ENCODE results near the gene ITGAV. TPM values are rescaled to one million over a fixed set of nuclear protein-coding genes. Genes with fewer than 3 reads are reported as not detected.

The ITGAV gene
- total and polyA plus RNA-seq, 4 donors = 6.6 to 31.3 (median 12.0) TPM

DNA sequence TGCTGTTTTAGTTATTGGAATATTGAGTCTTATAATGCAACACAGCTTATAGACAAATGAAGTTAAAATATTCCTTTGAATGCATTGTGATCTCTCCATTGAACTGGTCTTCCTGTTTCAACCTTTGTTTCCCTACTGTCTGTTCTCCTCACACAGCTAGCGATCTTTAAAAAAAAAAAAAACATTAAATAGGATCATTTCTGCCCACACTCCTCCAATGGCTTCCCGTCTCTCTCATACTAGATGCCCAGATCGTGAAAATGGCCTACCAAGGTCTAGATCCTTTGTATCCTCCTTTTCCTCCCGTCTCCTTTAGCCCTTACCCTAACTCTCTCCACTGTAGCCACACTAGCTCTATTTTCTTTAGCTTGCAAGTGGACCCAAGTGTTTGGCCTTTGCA is 106.4 kb downstream of the ITGAV start (continued):
- TF ChIP-seq MAX (IDR thresholded peaks at IDR 0.05) = no peak

GRCh38 chr2:186696804-186697203 is 106.9 kb downstream of the ITGAV start:
- H3K9me3 ChIP-seq (ENCODE audit: control insufficient read depth in 4 of 4, low read length in 3 of 4) = no peaks in the 10 kb centered on the region
- H3K9ac ChIP-seq (ENCODE audit: low read depth in 1 of 2, low read length in 2 of 2) = no peak overlapping the region
- no peak overlapping the region for H3K4me3 ChIP-seq (ENCODE audit: low read depth in 1 of 3, low read length in 3 of 3)
- H3K27me3 ChIP-seq (ENCODE audit: control insufficient read depth in 4 of 4, insufficient read depth in 4 of 4, low read length in 3 of 4) = peaks cover 0 to 4% (median 3%) of the 10 kb centered on the region in 4 donors
- H3K27ac ChIP-seq (ENCODE audit: low read depth in 1 of 2, low read length in 2 of 2) = no peak overlapping the region
- WGBS = 43% methylated on average over 4 of the region's 4 CpGs
- H3K36me3 ChIP-seq (ENCODE audit: control insufficient read depth in 4 of 4, insufficient read depth in 3 of 4, low read depth in 1 of 4, low read length in 3 of 4) = no peaks in the 10 kb centered on the region
- no peak for DNase-seq (ENCODE audit: low spot score)
- peaks cover 3 to 12% (median 7%) of the 10 kb centered on the region in 4 donors for H3K4me1 ChIP-seq (ENCODE audit: control insufficient read depth in 4 of 4, insufficient read depth in 4 of 4, low read length in 3 of 4)
- no peak for TF ChIP-seq HNF4G (IDR thresholded peaks at IDR 0.05)
- TF ChIP-seq, protein P1, sequence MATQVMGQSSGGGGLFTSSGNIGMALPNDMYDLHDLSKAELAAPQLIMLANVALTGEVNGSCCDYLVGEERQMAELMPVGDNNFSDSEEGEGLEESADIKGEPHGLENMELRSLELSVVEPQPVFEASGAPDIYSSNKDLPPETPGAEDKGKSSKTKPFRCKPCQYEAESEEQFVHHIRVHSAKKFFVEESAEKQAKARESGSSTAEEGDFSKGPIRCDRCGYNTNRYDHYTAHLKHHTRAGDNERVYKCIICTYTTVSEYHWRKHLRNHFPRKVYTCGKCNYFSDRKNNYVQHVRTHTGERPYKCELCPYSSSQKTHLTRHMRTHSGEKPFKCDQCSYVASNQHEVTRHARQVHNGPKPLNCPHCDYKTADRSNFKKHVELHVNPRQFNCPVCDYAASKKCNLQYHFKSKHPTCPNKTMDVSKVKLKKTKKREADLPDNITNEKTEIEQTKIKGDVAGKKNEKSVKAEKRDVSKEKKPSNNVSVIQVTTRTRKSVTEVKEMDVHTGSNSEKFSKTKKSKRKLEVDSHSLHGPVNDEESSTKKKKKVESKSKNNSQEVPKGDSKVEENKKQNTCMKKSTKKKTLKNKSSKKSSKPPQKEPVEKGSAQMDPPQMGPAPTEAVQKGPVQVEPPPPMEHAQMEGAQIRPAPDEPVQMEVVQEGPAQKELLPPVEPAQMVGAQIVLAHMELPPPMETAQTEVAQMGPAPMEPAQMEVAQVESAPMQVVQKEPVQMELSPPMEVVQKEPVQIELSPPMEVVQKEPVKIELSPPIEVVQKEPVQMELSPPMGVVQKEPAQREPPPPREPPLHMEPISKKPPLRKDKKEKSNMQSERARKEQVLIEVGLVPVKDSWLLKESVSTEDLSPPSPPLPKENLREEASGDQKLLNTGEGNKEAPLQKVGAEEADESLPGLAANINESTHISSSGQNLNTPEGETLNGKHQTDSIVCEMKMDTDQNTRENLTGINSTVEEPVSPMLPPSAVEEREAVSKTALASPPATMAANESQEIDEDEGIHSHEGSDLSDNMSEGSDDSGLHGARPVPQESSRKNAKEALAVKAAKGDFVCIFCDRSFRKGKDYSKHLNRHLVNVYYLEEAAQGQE (IDR thresholded peaks at IDR 0.05) = no peak
- TF ChIP-seq MAX (IDR thresholded peaks at IDR 0.05) = no peak
- TF ChIP-seq CTCF (IDR thresholded peaks at IDR 0.05; ENCODE audit: low read depth, low read length, missing input control) = no peak

DNA sequence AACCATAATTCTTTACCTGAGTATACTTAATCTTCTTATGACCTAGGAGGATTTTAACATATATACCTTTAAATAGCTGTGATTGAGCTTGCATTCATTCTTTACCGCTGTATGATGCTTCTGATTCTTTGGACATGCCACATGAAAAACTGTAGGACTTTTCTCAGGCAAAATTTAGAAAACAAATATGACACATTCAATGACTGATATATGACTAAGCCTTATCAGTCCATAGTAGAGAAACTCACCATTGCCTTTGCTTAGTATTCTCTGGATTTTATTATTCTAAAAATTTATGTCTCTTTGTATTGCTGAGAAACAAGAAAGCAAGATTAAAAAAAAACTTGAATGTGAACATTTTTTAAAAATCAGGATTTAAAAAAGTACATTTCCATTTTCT is 107.7 kb downstream of the ITGAV start:
- Histone ChIP-seq H3K9me3 (ENCODE audit: control insufficient read depth in 4 of 4, low read length in 3 of 4) (no peaks in the 10 kb centered on the region), H3K27ac (ENCODE audit: low read depth in 1 of 2, low read length in 2 of 2) (no peak overlapping the region), H3K9ac (ENCODE audit: low read depth in 1 of 2, low read length in 2 of 2) (no peak overlapping the region), H3K36me3 (ENCODE audit: control insufficient read depth in 4 of 4, insufficient read depth in 3 of 4, low read depth in 1 of 4, low read length in 3 of 4) (no peaks in the 10 kb centered on the region), H3K27me3 (ENCODE audit: control insufficient read depth in 4 of 4, insufficient read depth in 4 of 4, low read length in 3 of 4) (peaks cover 0 to 3% (median 2%) of the 10 kb centered on the region in 4 donors), H3K4me3 (ENCODE audit: low read depth in 1 of 3, low read length in 3 of 3) (no peak overlapping the region), H3K4me1 (ENCODE audit: control insufficient read depth in 4 of 4, insufficient read depth in 4 of 4, low read length in 3 of 4) (peaks cover 3 to 12% (median 7%) of the 10 kb centered on the region in 4 donors)
- 94% methylated on average over 1 of the region's 1 CpG for WGBS
- DNase-seq (ENCODE audit: low spot score) = no peak
- TF ChIP-seq JUND (IDR thresholded peaks at IDR 0.05) (no peak), ZBTB33 (IDR thresholded peaks at IDR 0.05) (no peak), ATF3 (IDR thresholded peaks at IDR 0.05) (no peak), EGR1 (IDR thresholded peaks at IDR 0.05; ENCODE audit: low read depth in 2 of 2) (no peak), MAX (IDR thresholded peaks at IDR 0.05) (no peak), NR2F2 (IDR thresholded peaks at IDR 0.05) (no peak), GABPA (IDR thresholded peaks at IDR 0.05 in 1 of 2, conservative IDR thresholded peaks at IDR 0.05 in 1 of 2) (no peak), CTCF (IDR thresholded peaks at IDR 0.05; ENCODE audit: low read depth, low read length, missing input control) (no peak), YY1 (IDR thresholded peaks at IDR 0.05) (no peak), FOXA2 (IDR thresholded peaks at IDR 0.05) (no peak)
- TF ChIP-seq, protein P1 (IDR thresholded peaks at IDR 0.05) = no peak

All from liver (tissue), 9 donors.